Activated CD8-positive, alpha-beta T cell treated with anti-CD3 and anti-CD28 coated beads for 36 hours (primary cell): Measurements from ENCODE around the gene AGBL4. TPM values are rescaled to one million over a fixed set of nuclear protein-coding genes. Genes with fewer than 3 reads are reported as not detected.

Source experiments
- ATAC-seq: fragments of 200-7000 bp; cut with Tn5 transposase; one replicate; pipeline ENCODE4 v1.10.0; 2021; ENCODE audit warnings: mild to moderate bottlenecking, moderate library complexity
- CTCF ChIA-PET: fragments of 350-600 bp; sonication (Branson Sonifier 250); formaldehyde crosslinking; loops from one replicate; lab custom pipeline; 2021; ENCODE audit warnings: antibody characterized with exemption; lab: Charles Lee
- POLR2A ChIA-PET: fragments of 350-600 bp; sonication (Branson Sonifier 250); formaldehyde crosslinking; loops from one replicate; lab custom pipeline; 2021; ENCODE audit warnings: antibody characterized with exemption; lab: Charles Lee
- DNase-seq: peaks from one replicate; pipeline ENCODE4 v3.0.0-alpha.2; 2020
- H3K27ac Mint-ChIP-seq: one replicate; pipeline ENCODE4 v1.8.0; 2021; ENCODE audit warnings: mild to moderate bottlenecking, mixed read lengths
- H3K27me3 Mint-ChIP-seq: one replicate; pipeline ENCODE4 v1.8.0; 2021; ENCODE audit warnings: mixed read lengths
- H3K36me3 Mint-ChIP-seq: one replicate; pipeline ENCODE4 v1.8.0; 2021; ENCODE audit warnings: low read depth, mixed read lengths
- H3K4me1 Mint-ChIP-seq: one replicate; pipeline ENCODE4 v1.8.0; 2021; ENCODE audit warnings: low read depth, mixed read lengths
- H3K4me3 Mint-ChIP-seq: one replicate; pipeline ENCODE4 v1.8.0; 2021; ENCODE audit warnings: mild to moderate bottlenecking, moderate library complexity, mixed read lengths
- H3K9me3 Mint-ChIP-seq: one replicate; pipeline ENCODE4 v1.8.0; 2021; ENCODE audit warnings: mixed read lengths
- CTCF ChIP-seq: fragments of 200-600 bp; IDR thresholded peaks from one replicate; pipeline ENCODE4 v1.8.0; 2022; ENCODE audit warnings: antibody characterized with exemption, mild to moderate bottlenecking
- intact Hi-C: fragments of 100-400 bp; cut with micrococcal nuclease; formaldehyde crosslinking; loops from one replicate; pipeline ENCODE4 v1.10.0; 2022
- total RNA-seq, 2 experiments: library from RNA; stranded (reverse); gene quantifications; one replicate each; pipeline ENCODE4 v1.2.3, GENCODE V29; 2021

The AGBL4 gene
- total RNA-seq, 2 experiments from 2014 or later, result 0.14 TPM; not detected in 1

DNA sequence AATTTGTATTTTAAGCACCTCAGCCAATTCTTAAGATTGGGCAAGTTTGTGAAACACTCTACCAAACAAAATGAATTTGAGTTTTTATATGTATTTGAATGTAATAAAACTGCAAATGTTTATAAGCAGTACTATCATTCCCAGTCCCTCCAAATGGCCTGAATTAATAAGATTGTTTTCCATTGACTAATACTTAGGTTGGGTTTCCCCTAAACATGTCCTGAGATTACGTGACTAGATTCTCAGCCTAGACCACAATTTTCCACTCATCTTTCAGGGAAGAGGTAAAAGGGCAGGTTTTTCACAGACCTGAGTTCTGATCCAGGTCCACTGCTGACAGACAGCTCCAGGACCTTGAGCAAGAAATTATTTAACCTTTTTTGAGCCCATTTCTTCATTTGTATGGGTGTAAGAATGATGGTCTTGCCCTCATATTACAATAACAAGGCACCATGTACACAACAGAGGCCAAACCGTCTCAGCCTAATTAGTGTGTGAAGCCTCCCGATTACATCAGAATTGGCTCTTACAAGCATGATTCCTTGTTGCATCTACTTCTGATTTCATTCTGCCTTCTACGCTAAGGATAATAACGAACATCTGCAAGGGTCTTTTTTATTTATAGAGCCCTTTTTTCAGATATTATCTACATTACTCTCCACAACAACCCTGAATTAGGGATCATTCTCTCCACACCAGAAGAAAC lies 1298.3 kb downstream of the AGBL4 start:
- no peak for ATAC-seq
- no peak overlapping the region for H3K27ac Mint-ChIP-seq
- POLR2A ChIA-PET, result no interaction called here

GRCh38 chr1:48720929-48721328 lies 1302.8 kb downstream of the AGBL4 start:
- H3K9me3 Mint-ChIP-seq, result no peaks in the 10 kb centered on the region
- ChIA-PET CTCF (no interaction called here), POLR2A (no interaction called here)
- no peak overlapping the region for H3K4me3 Mint-ChIP-seq
- H3K4me1 Mint-ChIP-seq, result peaks cover 6% of the 10 kb centered on the region
- TF ChIP-seq CTCF, result no peak
- intact Hi-C loops, result no loop called here
- ATAC-seq, result no peak
- no peaks in the 10 kb centered on the region for H3K27me3 Mint-ChIP-seq
- no peaks in the 10 kb centered on the region for H3K36me3 Mint-ChIP-seq
- DNase-seq, result no peak
- H3K27ac Mint-ChIP-seq, result no peak overlapping the region

More for the DNA sequence above, 1298.3 kb downstream of the AGBL4 start:
- DNase-seq, result no peak
- no peaks in the 10 kb centered on the region for H3K9me3 Mint-ChIP-seq
- H3K4me1 Mint-ChIP-seq, result peaks cover 17% of the 10 kb centered on the region
- H3K27me3 Mint-ChIP-seq, result no peaks in the 10 kb centered on the region
- no peak for TF ChIP-seq CTCF
- H3K36me3 Mint-ChIP-seq, result peaks cover 23% of the 10 kb centered on the region
- no peak overlapping the region for H3K4me3 Mint-ChIP-seq
- intact Hi-C loops, result no loop called here
- CTCF ChIA-PET, result interaction anchor here (1.1 to 1.5 kb wide), 3 partner anchors 29 to 92 kb away, joined by 3 to 4 read pairs (median 3); no protein-coding TSS in a partner anchor

- Mint-ChIP-seq H3K36me3 (no peaks in the 10 kb centered on the region), H3K4me1 (peaks cover 5% of the 10 kb centered on the region), H3K27me3 (no peaks in the 10 kb centered on the region), H3K4me3 (no peak overlapping the region), H3K27ac (no peak overlapping the region), H3K9me3 (no peaks in the 10 kb centered on the region)
- no peak for DNase-seq
- no peak for TF ChIP-seq CTCF
- ATAC-seq, result no peak
- intact Hi-C loops, result no loop called here
- CTCF ChIA-PET, result interaction anchor here (1.1 kb wide), 1 partner anchor 1630 kb away, joined by 3 read pairs; no protein-coding TSS in a partner anchor
- POLR2A ChIA-PET, result no interaction called here
Observed at GRCh38 chr1:48718705-48719104, 1305.0 kb downstream of the AGBL4 start.

DNA sequence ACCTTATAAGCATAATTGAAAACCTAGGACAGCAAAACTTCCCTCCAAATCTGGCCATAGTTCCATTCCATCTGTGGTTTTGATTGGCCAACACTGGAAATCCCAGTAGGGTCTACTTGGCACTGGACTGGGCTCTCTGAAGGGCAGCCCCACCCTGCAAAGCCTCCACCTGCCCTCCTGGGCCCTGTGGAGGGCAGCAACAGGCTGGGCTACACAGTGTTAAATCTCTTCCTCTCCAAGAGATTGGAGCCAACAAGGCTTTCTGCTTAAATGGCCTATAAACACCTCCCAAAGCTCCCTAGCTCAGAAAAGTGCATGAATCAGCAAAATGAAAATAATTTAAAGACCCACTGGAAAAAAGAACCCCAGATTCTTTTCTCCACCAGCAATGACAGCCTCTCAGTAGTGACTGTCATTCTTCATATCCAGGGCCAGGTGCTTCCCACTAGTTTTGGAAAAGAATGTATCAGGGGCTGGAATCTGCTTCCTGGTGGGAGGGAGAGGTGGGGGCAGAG lies 1305.6 kb downstream of the AGBL4 start:
- no peak overlapping the region for H3K27ac Mint-ChIP-seq
- ChIA-PET POLR2A (no interaction called here), CTCF (no interaction called here)
- no peak for TF ChIP-seq CTCF
- H3K36me3 Mint-ChIP-seq, result no peaks in the 10 kb centered on the region
- no peaks in the 10 kb centered on the region for H3K9me3 Mint-ChIP-seq
- no peaks in the 10 kb centered on the region for H3K27me3 Mint-ChIP-seq
- H3K4me3 Mint-ChIP-seq, result no peak overlapping the region
- intact Hi-C loops, result no loop called here
- H3K4me1 Mint-ChIP-seq, result peaks cover 5% of the 10 kb centered on the region
- DNase-seq (no peak), ATAC-seq (no peak)

DNA sequence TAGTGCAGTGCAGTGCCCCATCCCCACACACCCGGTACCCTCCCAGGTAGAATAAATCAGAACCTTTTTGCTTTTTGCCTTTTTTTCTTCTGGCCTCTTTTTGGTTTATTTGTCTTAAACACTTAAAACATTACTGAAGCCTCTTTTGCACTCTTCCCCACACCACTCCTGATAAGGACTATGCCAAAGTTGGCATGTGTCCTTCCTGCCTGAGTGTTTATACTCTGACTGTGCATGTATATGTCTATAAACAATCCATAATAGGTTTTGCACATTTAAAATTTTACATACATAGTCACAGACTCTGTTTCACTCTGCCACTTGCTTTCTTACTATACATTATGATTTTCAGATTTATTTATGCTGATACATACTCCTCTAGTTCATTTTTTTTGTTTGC lies 1306.7 kb downstream of the AGBL4 start:
- no peaks in the 10 kb centered on the region for H3K36me3 Mint-ChIP-seq
- TF ChIP-seq CTCF, result no peak
- peaks cover 5% of the 10 kb centered on the region for H3K4me1 Mint-ChIP-seq
- ATAC-seq (no peak), DNase-seq (no peak)
- no peak overlapping the region for H3K27ac Mint-ChIP-seq
- CTCF ChIA-PET, result no interaction called here
- H3K4me3 Mint-ChIP-seq, result no peak overlapping the region
- intact Hi-C loops, result no loop called here
- no peaks in the 10 kb centered on the region for H3K9me3 Mint-ChIP-seq
- no peaks in the 10 kb centered on the region for H3K27me3 Mint-ChIP-seq
- POLR2A ChIA-PET, result no interaction called here
